IMR-90 (cell line): Measurements from ENCODE around the gene LDHB. TPM values are rescaled to one million over a fixed set of nuclear protein-coding genes. Genes with fewer than 3 reads are reported as not detected.

Experiments
- ATAC-seq: fragments of 200-7000 bp; cut with Tn5 transposase; 2 replicates; pipeline ENCODE4 v1.9.1; 2020; ENCODE audit warnings: low read depth, mild to moderate bottlenecking, moderate library complexity
- BruUV-seq: library from RNA; stranded (reverse); fragments of 400-500 nt; replicated peaks from 2 replicates; lab custom pipeline; 2021; lab: Mats Ljungman, UMichigan
- CTCF ChIA-PET: fragments of 300-600 bp; formaldehyde crosslinking; extraction: SDS; loops from one replicate; lab custom pipeline; 2021; ENCODE audit warnings: antibody characterized with exemption; lab: Yijun Ruan, JAX
- POLR2A ChIA-PET: fragments of 300-600 bp; sonication (Branson Sonifier 250); formaldehyde crosslinking; loops from one replicate; lab custom pipeline; 2022; ENCODE audit warnings: antibody characterized with exemption; ENCODE audit not compliant: unreplicated experiment; lab: Charles Lee
- DNase-seq: peaks from one replicate; pipeline ENCODE4 v3.0.0; 2013
- H2AFZ ChIP-seq: replicated peaks from 2 replicates; pipeline ENCODE3; 2013; ENCODE audit warnings: low read length, mild to moderate bottlenecking; ENCODE audit not compliant: poor library complexity
- H2AK5ac ChIP-seq: 2 replicates; pipeline ENCODE4 v1.6.1; 2013; ENCODE audit warnings: low read depth, low read length, inconsistent platforms
- H2AK9ac ChIP-seq: replicated peaks from 2 replicates; pipeline ENCODE3; 2013; ENCODE audit warnings: mild to moderate bottlenecking, low read depth, low read length, moderate library complexity; ENCODE audit not compliant: poor library complexity
- H2BK120ac ChIP-seq: 2 replicates; pipeline ENCODE4 v1.6.1; 2013; ENCODE audit warnings: low read depth, low read length, inconsistent platforms
- H2BK15ac ChIP-seq: 3 replicates; pipeline ENCODE4 v1.6.1; 2013; ENCODE audit warnings: low read depth, low read length, inconsistent platforms
- H2BK20ac ChIP-seq: 2 replicates; pipeline ENCODE4 v1.6.1; 2013; ENCODE audit warnings: low read depth, mild to moderate bottlenecking, inconsistent platforms, low read length, moderate library complexity
- H2BK5ac ChIP-seq: 2 replicates; pipeline ENCODE4 v1.6.1; 2013; ENCODE audit warnings: mild to moderate bottlenecking, low read depth, low read length, inconsistent platforms; ENCODE audit not compliant: poor library complexity, severe bottlenecking
- H3K14ac ChIP-seq: replicated peaks from 2 replicates; pipeline ENCODE4 v1.6.1; 2013; ENCODE audit warnings: low read depth, low read length, inconsistent platforms
- H3K18ac ChIP-seq: 2 replicates; pipeline ENCODE4 v1.6.1; 2013; ENCODE audit warnings: low read depth, low read length, control low read depth
- H3K23ac ChIP-seq: 2 replicates; pipeline ENCODE4 v1.6.1; 2013; ENCODE audit warnings: low read depth, low read length, inconsistent platforms
- H3K27ac ChIP-seq: 2 replicates; pipeline ENCODE4 v1.5.1; 2013; ENCODE audit warnings: mild to moderate bottlenecking, control low read depth, low read length; ENCODE audit not compliant: insufficient read depth
- H3K27me3 ChIP-seq: 2 replicates; pipeline ENCODE4 v1.6.1; 2013; ENCODE audit warnings: low read length; ENCODE audit not compliant: control insufficient read depth, insufficient read depth
- H3K36me3 ChIP-seq: 2 replicates; pipeline ENCODE4 v1.6.1; 2013; ENCODE audit warnings: low read length, mixed read lengths; ENCODE audit not compliant: control insufficient read depth, insufficient read depth
- H3K4ac ChIP-seq: 2 replicates; pipeline ENCODE4 v1.6.1; 2013; ENCODE audit warnings: low read depth, low read length, inconsistent platforms
- H3K4me1 ChIP-seq: 2 replicates; pipeline ENCODE4 v1.6.1; 2013; ENCODE audit warnings: low read length, mixed read lengths; ENCODE audit not compliant: control insufficient read depth, insufficient read depth
- H3K4me2 ChIP-seq: 2 replicates; pipeline ENCODE4 v1.6.1; 2013; ENCODE audit warnings: low read depth, mild to moderate bottlenecking, control low read depth, low read length, moderate library complexity
- H3K4me3 ChIP-seq: 2 replicates; pipeline ENCODE4 v1.5.1; 2013; ENCODE audit warnings: low read depth, mild to moderate bottlenecking, control low read depth, low read length, moderate library complexity; ENCODE audit not compliant: insufficient read depth
- H3K56ac ChIP-seq: 2 replicates; pipeline ENCODE4 v1.6.1; 2013; ENCODE audit warnings: low read length, inconsistent platforms; ENCODE audit not compliant: insufficient read depth; ENCODE audit errors: extremely low read depth
- H3K79me1 ChIP-seq, 2 experiments: 2 replicates each; pipeline ENCODE4 v1.6.1; 2013; ENCODE audit warnings: low read length in 2 of 2, inconsistent platforms in 1 of 2, low read depth in 1 of 2
- H3K9ac ChIP-seq: 2 replicates; pipeline ENCODE4 v1.6.1; 2013; ENCODE audit warnings: low read depth, low read length, control low read depth
- H3K9me1 ChIP-seq: 2 replicates; pipeline ENCODE4 v1.6.1; 2013; ENCODE audit warnings: low read length, inconsistent platforms; ENCODE audit not compliant: insufficient read depth
- H3K9me3 ChIP-seq: 2 replicates; pipeline ENCODE4 v1.6.1; 2013; ENCODE audit warnings: low read length; ENCODE audit not compliant: control insufficient read depth, insufficient read depth
- H4K20me1 ChIP-seq: 2 replicates; pipeline ENCODE4 v1.6.1; 2013; ENCODE audit warnings: low read length, inconsistent platforms; ENCODE audit not compliant: insufficient read depth
- H4K5ac ChIP-seq: 2 replicates; pipeline ENCODE4 v1.6.1; 2013; ENCODE audit warnings: mild to moderate bottlenecking, low read depth, low read length, control low read depth
- H4K8ac ChIP-seq, 2 experiments: 2 replicates each; pipeline ENCODE4 v1.6.1; 2013; ENCODE audit warnings: low read depth in 2 of 2, low read length in 2 of 2, control low read depth in 1 of 2, inconsistent platforms in 1 of 2
- H4K91ac ChIP-seq: 2 replicates; pipeline ENCODE4 v1.6.1; 2013; ENCODE audit warnings: low read depth, low read length, inconsistent platforms; ENCODE audit not compliant: insufficient read depth
- BHLHE40 ChIP-seq: fragments of 150-350 bp; IDR thresholded peaks from 2 replicates; pipeline ENCODE4 v1.6.1; 2016; ENCODE audit warnings: mild to moderate bottlenecking, low read depth, low read length
- CEBPB ChIP-seq: IDR thresholded peaks from 2 replicates; pipeline ENCODE4 v1.6.1; 2012; ENCODE audit warnings: low read depth, low read length, improper control_type of control experiment
- CHD1 ChIP-seq: IDR thresholded peaks from 2 replicates; pipeline ENCODE4 v1.6.1; 2012; ENCODE audit warnings: low read depth, low read length, improper control_type of control experiment
- MAFK ChIP-seq: IDR thresholded peaks from 2 replicates; pipeline ENCODE4 v1.6.1; 2012; ENCODE audit warnings: low read depth, low read length, improper control_type of control experiment
- MAZ ChIP-seq: IDR thresholded peaks from 2 replicates; pipeline ENCODE4 v1.6.1; 2012; ENCODE audit warnings: low read depth, mild to moderate bottlenecking, low read length, improper control_type of control experiment, moderate library complexity, borderline replicate concordance
- MXI1 ChIP-seq: IDR thresholded peaks from 2 replicates; pipeline ENCODE4 v1.6.1; 2012; ENCODE audit warnings: low read depth, mild to moderate bottlenecking, low read length, moderate library complexity, borderline replicate concordance
- NFE2L2 ChIP-seq: fragments of 150-350 bp; IDR thresholded peaks from 2 replicates; pipeline ENCODE4 v1.6.1; 2016; ENCODE audit warnings: low read depth, mild to moderate bottlenecking, low read length
- POLR2A ChIP-seq: IDR thresholded peaks from 2 replicates; pipeline ENCODE4 v1.6.1; 2012; ENCODE audit warnings: mild to moderate bottlenecking, low read depth, low read length
- RAD21 ChIP-seq: IDR thresholded peaks from 2 replicates; pipeline ENCODE4 v1.6.1; 2012; ENCODE audit warnings: low read length, improper control_type of control experiment
- RCOR1 ChIP-seq: IDR thresholded peaks from 2 replicates; pipeline ENCODE4 v1.6.1; 2012; ENCODE audit warnings: mild to moderate bottlenecking, low read length, improper control_type of control experiment; ENCODE audit not compliant: insufficient replicate concordance
- RFX5 ChIP-seq: IDR thresholded peaks from 2 replicates; pipeline ENCODE4 v1.8.0; 2012; ENCODE audit warnings: low read depth, mild to moderate bottlenecking, low read length, moderate library complexity
- SMC3 ChIP-seq: fragments of 150-350 bp; IDR thresholded peaks from 2 replicates; pipeline ENCODE4 v1.6.1; 2016; ENCODE audit warnings: low read depth, mild to moderate bottlenecking, antibody characterized with exemption, low read length, moderate library complexity
- WGBS, 2 experiments: methylation state at CpG; one replicate each; pipeline versions ENCODE4 v1.1.5 to v1.1.7; 2013; ENCODE audit warnings: missing lambda C conversion rate in 2 of 2; ENCODE audit not compliant: insufficient read length in 1 of 2; ENCODE audit errors: extremely low coverage in 2 of 2; 5-methylcytosine and 5-hydroxymethylcytosine counted together
- dilution Hi-C: fragments of 300-500 bp; cut with HindIII; formaldehyde crosslinking; loops from one replicate; pipeline ENCODE4 v1.14.3; 2018; ENCODE audit warnings: low sequenced_read_pairs; ENCODE audit not compliant: unreplicated experiment
- in situ Hi-C: fragments of 300-500 bp; cut with MboI; formaldehyde crosslinking; loops from 3 replicates; pipeline ENCODE4 v1.14.3; 2019; ENCODE audit warnings: low sequenced_read_pairs, inconsistent platforms, mixed read lengths
- intact Hi-C: fragments of 100-400 bp; cut with micrococcal nuclease; formaldehyde crosslinking; loops from 2 replicates; pipeline ENCODE4 v1.10.0; 2022
- polyA plus RNA-seq, 3 experiments: library from polyadenylated mRNA; depleted of rRNA; stranded (reverse); fragments of >200 nt; gene quantifications; 2 replicates each; pipeline ENCODE4 v1.2.3, GENCODE V29; 2012; ENCODE audit warnings: low replicate concordance in 1 of 3
- total RNA-seq: library from RNA; depleted of rRNA; stranded (reverse); fragments of >200 nt; gene quantifications from 2 replicates; pipeline ENCODE4 v1.2.3, GENCODE V29; 2012
- TF ChIP-seq, protein P1 (sequence below): fragments of 150-350 bp; IDR thresholded peaks from 2 replicates; pipeline ENCODE4 v1.6.1; 2017; ENCODE audit warnings: mild to moderate bottlenecking, antibody characterized with exemption, low read length, low read depth
- TF ChIP-seq, protein P2 (sequence below): fragments of 150-350 bp; IDR thresholded peaks from 2 replicates; pipeline ENCODE4 v1.6.1; 2016; ENCODE audit warnings: low read depth, mild to moderate bottlenecking, low read length, moderate library complexity, borderline replicate concordance
- TF ChIP-seq, protein P3 (sequence below): conservative IDR thresholded peaks from 2 replicates; pipeline ENCODE4 v1.5.1; 2012; ENCODE audit warnings: mild to moderate bottlenecking, low read depth, low read length, improper control_type of control experiment

LDHB gene
- total and polyA plus RNA-seq, 2 of the 4 experiments (the other 2 are of a cell fraction) = 623 to 630 TPM

DNA sequence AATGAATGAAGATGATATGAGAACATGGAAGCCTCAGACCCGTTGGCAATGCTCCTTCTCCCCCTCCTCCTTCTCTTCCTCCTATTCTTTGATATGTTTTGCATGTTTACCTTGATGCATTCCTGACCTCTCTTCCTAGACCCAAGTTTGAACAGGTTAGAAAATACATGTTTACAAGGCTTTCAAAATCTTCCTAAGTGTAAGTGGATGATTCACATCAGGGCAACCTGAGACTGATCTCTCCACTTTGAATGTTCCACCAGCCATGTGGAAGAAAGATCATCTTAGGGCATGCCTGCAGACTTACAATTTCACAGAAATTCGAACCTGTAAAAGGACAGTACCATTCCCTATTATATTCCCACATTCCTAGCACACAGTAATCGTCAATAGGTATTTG lies 18.0 kb upstream of the LDHB start:
- Histone ChIP-seq H3K4me2 (no peak overlapping the region), H3K27ac (no peak overlapping the region), H2AFZ (no peak overlapping the region), H3K4me3 (no peak overlapping the region), H3K14ac (no peak overlapping the region), H2AK5ac (no peak overlapping the region), H3K4ac (no peak overlapping the region), H4K8ac (no peak overlapping the region), H3K23ac (no peak overlapping the region), H2BK120ac (no peak overlapping the region), H2BK15ac (no peak overlapping the region), H4K20me1 (no peaks in the 10 kb centered on the region), H3K27me3 (peaks cover 22% of the 10 kb centered on the region), H3K9me3 (no peaks in the 10 kb centered on the region), H4K91ac (no peak overlapping the region), H2BK5ac (no peak overlapping the region), H2BK20ac (no peak overlapping the region), H3K9ac (no peak overlapping the region), H3K18ac (no peak overlapping the region), H3K4me1 (no peaks in the 10 kb centered on the region), H3K9me1 (no peaks in the 10 kb centered on the region), H3K56ac (no peak overlapping the region), H2AK9ac (no peak overlapping the region), H3K79me1 (no peaks in the 10 kb centered on the region), H4K5ac (no peak overlapping the region), H3K36me3 (no peaks in the 10 kb centered on the region)
- no TSS peak for BruUV-seq
- intact Hi-C loops = no loop called here
- WGBS, 2 experiments = no CpG with 5 or more reads among the region's 3 CpGs
- ATAC-seq (no peak), DNase-seq (no peak)
- TF ChIP-seq BHLHE40 (no peak), NFE2L2 (no peak), SMC3 (no peak), CHD1 (no peak), RCOR1 (no peak), MAFK (no peak), MAZ (no peak), POLR2A (no peak), RFX5 (no peak), CEBPB (no peak), MXI1 (no peak), RAD21 (no peak)
- TF ChIP-seq, protein P1, sequence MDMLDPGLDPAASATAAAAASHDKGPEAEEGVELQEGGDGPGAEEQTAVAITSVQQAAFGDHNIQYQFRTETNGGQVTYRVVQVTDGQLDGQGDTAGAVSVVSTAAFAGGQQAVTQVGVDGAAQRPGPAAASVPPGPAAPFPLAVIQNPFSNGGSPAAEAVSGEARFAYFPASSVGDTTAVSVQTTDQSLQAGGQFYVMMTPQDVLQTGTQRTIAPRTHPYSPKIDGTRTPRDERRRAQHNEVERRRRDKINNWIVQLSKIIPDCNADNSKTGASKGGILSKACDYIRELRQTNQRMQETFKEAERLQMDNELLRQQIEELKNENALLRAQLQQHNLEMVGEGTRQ = no peak
- TF ChIP-seq, protein P2, sequence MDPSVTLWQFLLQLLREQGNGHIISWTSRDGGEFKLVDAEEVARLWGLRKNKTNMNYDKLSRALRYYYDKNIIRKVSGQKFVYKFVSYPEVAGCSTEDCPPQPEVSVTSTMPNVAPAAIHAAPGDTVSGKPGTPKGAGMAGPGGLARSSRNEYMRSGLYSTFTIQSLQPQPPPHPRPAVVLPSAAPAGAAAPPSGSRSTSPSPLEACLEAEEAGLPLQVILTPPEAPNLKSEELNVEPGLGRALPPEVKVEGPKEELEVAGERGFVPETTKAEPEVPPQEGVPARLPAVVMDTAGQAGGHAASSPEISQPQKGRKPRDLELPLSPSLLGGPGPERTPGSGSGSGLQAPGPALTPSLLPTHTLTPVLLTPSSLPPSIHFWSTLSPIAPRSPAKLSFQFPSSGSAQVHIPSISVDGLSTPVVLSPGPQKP = no peak
- TF ChIP-seq, protein P3, sequence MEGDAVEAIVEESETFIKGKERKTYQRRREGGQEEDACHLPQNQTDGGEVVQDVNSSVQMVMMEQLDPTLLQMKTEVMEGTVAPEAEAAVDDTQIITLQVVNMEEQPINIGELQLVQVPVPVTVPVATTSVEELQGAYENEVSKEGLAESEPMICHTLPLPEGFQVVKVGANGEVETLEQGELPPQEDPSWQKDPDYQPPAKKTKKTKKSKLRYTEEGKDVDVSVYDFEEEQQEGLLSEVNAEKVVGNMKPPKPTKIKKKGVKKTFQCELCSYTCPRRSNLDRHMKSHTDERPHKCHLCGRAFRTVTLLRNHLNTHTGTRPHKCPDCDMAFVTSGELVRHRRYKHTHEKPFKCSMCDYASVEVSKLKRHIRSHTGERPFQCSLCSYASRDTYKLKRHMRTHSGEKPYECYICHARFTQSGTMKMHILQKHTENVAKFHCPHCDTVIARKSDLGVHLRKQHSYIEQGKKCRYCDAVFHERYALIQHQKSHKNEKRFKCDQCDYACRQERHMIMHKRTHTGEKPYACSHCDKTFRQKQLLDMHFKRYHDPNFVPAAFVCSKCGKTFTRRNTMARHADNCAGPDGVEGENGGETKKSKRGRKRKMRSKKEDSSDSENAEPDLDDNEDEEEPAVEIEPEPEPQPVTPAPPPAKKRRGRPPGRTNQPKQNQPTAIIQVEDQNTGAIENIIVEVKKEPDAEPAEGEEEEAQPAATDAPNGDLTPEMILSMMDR = no peak
- dilution Hi-C loops = no loop called here
- ChIA-PET CTCF (no interaction called here), POLR2A (no interaction called here)
- in situ Hi-C loops = loop anchor here (10.0 to 25.0 kb wide), 2 partner anchors 71 to 762 kb away; partner anchors contain the start of gene GYS2
